GM20431 (cell line): Measurements from ENCODE around the gene PDE2A.

Experiments
- in situ Hi-C: fragments of 300-500 bp; cut with MseI, MboI; formaldehyde crosslinking; loops from one replicate; pipeline ENCODE4 v1.15.0; 2020; ENCODE audit warnings: low sequenced_read_pairs; ENCODE audit not compliant: unreplicated experiment

The PDE2A gene

DNA sequence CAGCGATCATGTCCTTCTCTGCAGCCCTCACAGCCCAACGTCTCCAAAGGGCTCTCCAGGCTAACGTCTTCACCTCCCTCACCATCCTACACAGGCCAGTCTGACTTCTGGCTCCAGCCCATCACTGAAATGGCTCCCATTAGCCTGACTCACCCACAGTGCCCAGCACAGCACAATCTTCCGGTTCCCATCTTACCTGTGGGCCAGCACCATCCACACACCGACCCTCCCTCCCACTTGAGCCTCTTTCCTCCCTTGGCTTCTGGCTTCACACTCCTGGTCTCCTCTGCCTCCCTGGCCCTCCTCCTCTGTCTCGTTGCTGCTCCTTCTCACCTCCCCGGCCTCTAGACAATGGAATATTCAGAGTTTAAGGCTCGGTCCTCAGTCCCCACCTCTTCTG is 51.2 kb downstream of the PDE2A start:
- in situ Hi-C loops = no loop called here

DNA sequence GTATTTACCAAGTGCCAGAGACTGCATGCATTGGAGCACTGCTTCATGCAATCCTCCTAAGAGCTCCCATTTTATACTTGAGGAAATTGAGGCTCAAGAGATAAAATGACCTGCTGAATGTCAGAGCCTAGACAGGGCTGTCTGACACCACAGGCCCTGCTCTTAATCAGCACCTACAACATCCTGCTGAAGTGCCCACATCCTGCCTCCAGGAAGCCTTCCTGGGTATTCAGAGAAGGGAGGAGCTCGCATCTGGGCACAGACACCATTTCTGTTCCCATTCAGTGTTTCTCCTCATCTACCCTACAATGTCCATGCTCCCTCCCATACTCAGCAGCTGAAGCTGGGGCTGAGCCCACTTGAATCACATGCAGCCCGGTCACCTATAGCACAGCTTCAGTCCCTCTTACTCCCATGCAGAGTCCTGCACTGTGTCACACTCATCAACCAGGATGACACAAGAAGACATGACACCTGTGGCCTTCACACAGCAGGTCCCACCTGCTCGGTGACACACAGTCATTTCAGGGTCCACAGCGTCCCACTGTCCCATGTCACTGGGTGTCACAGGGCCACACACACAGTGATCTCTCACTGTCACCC is 53.1 kb downstream of the PDE2A start:
- in situ Hi-C loops = no loop called here

DNA sequence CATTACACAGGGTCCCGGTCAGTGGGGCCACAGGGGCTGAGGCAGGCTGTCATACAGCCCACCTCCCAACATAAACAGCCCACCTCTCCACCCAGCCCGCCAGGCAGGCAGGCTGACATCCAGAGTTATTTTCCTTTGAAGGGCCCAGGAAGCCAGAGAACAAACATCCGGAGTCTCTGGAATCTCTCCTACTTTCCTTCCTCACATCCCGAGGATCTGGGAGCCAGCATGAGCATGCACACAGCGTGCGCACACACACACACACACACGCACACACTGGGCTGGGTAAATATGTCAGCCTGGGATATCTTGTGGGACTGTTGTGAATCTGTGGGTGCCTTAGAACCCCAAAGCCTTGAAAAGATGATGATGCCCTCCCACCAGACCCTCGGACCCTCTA is 55.4 kb downstream of the PDE2A start:
- in situ Hi-C loops = no loop called here

DNA sequence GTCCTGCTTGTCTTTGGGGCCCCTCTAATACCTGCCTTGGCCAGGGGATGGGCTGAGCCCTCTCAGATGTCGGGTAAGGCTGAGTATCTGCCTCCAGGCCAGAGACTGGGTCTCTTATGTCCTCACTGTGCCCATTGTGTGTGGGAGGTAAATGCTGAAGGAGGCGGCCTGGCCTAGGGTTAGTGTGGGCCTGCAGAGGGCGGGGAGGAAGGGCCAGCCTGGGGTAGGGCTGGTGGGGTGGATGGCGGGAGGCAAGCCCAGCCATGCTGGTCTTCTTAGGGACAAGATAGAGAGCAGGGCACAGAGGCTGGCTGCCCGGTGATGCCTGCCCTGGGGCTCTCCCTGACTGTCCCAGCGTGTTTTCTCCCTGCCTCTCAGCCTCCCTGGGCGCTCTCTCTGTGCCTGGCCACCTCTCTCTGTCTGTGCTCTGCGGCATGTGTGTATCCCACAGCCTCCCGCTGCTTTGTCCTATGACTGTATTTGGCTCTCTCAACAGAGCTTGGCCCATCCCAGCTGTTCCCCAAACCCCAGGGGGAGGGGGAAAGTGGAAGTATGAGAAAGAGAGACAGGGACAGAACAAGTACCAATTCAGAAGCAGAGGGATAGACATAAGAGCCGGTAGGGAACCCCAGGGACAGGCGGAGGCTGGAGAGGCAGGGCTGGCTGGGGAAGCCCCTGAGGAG is 57.0 kb downstream of the PDE2A start:
- in situ Hi-C loops = no loop called here

DNA sequence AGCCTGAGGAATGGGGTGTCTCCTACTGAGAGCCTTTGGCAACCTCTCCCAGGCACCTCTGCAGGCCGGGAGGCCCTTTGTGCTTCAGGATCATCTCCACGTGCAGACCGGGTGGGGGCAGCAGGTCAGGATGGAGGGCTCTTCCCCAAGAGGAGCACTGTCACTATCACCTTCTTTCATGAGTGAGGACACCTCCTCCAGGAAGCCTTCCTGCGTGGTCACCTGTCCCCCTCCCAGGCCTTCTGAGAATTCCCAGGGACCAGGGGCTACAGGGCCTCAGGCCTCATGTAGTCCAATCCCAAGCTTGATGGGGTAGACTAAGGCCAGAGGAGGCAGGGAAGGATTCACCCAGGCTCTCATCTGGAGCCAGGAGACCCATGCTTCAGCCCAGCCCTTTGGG is 57.6 kb downstream of the PDE2A start:
- in situ Hi-C loops = no loop called here

DNA sequence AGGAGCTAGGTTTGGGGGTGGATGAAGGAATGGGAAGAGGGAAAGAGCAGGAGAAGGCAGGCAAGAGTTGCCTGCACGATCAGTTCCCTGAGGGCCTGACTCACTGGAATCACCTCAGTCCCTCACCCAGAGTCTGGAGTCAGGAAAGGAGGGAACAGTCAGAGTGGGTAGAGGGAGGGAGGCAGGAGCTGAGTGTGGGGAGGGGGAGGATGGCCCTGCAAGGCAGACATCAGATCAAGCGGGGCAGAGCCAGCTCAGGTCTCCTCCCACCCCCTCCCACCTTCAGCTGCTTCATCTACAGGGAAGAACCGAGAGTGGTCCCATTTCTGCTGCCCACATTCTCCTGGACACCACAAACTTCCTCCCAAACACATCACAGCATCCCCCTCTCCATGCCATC is 58.9 kb downstream of the PDE2A start:
- in situ Hi-C loops = no loop called here

DNA sequence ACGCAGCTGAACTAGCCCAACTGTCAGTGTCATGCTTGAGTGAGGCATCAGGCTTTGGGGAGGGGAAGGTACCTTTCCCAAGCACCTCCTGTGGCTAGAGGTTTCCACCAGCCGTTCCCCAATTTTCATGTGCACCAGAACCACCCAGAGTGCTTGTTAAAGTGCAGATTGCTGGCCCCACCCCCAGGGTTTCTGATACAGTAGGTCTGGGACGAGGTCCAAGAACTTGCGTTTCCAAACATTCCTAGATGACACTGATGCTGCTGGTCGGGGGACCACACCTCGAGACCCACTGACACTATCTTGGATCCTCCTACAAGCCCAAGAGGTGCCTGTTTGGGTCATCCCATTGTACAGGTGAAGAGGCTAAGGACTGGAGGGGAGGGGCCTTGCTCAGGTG is 59.8 kb downstream of the PDE2A start:
- in situ Hi-C loops = no loop called here

DNA sequence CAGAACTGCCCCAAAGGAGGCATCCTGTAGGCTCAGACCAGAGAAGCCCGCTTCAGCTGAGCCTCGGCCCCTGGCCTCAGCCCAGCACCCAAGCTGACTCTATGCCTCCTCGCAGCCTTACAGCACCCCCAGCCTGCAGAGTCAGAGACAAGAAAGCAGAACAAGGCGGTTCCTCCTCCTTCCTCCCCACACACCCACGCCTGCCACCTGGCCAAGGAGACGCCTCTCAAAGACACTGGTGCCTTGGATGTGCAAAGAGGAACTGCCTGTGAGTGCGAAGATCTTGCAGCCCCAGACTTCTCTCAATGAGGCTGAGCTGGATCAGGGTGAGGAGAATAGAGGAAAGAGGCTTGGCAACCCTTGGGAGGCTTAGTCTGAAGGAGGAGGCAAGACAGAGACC is 60.2 kb downstream of the PDE2A start:
- in situ Hi-C loops = no loop called here

DNA sequence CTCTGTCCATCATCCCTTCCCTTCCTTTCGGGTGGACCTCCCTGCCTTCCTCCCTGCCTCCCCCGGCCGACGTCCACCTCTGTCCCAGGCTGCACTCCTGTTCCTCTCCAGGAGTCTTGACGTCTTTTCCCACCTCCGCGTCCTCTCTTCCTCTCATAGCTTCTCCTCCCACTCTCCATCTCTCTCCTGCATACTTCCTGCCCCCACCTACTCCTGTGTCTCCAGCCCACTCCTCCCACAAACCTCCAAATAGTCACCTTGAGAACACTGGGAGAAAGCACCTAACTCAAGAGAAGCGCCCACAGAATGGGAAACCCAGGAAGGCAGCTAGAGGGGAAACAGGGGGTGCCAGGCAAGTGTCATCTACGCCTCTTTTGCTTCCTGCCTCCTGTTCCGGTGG is 60.8 kb downstream of the PDE2A start:
- in situ Hi-C loops = no loop called here

DNA sequence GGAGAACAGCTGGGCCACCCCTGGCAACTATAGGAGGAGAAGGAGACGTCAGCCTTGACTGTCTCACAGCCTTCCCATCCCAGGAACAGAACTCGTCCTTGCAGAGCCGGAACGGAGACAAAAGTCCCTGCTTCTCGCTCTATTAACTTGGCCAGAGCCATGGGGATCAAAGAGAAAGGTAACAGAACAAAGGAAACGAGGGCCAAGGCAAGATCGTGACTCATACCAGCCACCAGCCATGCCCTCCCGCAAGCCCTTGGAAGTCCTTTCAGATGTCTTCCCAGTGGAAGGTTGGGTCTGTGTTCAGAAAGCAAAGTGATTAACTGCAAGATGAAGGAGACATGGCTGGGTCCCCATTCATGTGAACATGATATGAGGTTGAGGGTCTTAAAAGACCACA is 64.7 kb downstream of the PDE2A start:
- in situ Hi-C loops = no loop called here

DNA sequence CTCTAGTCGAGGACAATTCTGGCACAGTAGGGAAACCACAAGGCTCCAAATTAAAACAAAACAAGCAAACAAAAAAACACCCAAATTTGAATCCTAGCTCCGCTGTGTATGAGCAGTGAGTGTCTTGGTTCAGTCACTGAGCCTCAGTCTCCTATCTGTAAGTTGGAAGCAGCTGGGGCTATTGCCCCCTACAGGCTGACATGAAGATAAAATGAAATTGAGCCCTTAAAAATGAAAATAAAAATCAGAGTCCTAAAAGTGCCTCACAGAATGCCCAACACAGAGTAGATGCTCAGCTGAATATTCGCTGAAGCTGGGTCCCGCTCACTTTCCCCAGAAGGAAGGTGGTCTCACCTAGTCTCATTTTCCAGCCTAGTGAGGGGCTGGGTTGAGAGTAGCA is 65.2 kb downstream of the PDE2A start:
- in situ Hi-C loops = no loop called here

DNA sequence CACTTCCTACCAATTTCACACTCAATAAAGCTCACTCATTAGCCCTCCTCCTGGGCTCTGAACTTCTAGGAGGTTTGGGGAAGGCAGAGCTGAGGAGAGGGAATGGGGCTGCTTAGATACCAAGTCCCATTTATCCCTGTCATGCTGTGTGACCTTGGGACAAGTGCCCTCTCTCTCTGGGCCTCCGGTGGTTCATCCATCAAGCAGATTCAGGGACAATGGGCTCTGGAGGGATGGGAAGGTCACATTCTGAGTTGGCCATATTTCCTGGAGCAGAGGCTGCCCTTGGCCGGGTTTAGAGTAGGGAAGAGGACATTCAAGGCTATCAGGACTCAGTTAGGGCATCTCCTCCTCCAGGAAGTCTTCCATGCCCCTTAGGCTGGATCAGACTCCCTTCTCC is 66.7 kb downstream of the PDE2A start:
- in situ Hi-C loops = no loop called here

DNA sequence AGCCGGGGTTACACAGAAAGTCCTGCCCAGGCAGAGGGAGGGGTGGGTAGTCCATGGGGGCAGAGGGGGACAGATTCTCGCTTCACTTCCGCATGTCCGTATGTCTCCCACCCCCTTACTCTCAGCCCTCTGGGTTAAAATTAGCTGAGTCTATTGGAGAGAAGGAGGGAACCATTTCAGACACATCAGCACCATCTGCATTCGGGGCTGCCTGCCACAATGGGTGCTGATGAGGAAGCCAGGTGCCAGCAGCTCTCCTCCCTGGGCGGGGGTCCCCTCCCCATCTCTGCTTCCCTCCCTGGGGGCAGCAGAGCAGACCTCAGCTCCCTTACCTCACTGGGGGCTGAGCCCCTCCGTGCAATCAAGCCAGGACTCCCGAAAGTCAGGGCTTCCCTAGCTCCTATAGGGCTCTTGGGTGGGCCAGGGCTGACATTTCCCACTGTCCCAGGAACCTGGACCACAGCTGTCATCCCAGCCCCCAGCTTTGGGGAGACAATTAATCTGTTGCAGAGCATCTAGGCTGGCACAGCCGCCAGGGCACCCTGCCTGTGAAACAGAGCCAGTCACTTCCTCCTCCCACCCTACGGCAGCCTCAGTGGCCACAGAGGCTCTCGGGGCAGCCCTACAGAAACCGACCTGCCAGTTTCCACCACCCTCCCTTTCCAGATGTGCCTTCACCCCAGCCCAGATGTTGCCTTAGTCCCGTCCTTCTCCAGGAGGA is 67.3 kb downstream of the PDE2A start:
- in situ Hi-C loops = no loop called here

DNA sequence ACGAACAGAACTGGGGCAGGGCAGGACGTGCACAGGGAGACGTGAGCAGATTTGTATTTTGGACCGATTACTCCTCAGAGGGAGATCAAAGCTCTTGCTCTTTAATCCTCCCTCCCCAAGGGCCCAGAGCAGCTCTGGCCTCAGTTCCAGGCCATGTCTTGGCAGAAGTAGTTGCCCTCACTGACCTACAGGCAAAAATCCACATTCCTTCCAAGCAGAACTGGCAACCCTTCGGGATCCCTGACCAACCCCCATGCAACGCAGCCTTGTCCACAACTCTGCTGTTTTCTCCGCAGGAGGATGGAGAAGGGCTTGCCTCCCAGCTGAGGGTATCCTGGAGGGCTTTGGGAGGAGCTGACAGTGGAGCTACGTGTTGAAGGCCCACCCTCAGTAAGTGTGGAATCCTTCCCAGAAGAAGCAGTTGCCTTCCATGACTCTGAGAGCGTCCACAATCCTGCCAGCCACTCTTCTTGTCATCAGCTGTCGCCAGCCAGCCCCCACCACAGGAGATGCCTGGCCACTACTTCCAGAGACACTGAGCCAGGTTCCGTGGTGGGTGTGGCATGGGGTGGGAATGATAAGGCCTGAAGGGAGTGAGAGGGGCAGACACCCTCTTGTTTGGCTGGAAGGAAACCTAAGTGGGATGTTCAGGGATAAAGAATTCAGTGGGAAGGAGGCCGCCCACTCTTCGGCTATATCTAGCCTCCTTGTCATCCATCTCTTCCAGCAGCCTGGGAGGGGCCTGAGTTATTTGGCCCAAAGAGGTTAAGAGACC is 68.1 kb downstream of the PDE2A start:
- in situ Hi-C loops = no loop called here

DNA sequence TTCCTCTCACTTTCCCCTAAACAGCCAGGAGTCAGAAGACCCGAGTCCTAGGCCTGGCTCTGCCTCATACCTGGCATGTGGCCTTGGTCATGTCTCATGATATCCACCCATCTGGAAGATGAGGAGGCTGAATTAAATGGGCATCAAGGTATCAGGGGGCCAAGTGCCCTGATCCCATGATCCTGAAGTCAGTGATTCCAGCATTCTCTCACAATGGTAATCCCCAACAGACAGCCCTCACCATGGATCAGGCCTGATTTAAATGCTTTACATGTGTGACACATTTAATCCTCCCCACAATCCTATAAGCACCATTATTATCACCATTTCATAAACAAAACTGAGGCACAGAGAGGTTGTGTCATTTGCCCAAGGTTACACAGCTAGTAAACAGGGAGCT is 70.0 kb downstream of the PDE2A start:
- in situ Hi-C loops = no loop called here

DNA sequence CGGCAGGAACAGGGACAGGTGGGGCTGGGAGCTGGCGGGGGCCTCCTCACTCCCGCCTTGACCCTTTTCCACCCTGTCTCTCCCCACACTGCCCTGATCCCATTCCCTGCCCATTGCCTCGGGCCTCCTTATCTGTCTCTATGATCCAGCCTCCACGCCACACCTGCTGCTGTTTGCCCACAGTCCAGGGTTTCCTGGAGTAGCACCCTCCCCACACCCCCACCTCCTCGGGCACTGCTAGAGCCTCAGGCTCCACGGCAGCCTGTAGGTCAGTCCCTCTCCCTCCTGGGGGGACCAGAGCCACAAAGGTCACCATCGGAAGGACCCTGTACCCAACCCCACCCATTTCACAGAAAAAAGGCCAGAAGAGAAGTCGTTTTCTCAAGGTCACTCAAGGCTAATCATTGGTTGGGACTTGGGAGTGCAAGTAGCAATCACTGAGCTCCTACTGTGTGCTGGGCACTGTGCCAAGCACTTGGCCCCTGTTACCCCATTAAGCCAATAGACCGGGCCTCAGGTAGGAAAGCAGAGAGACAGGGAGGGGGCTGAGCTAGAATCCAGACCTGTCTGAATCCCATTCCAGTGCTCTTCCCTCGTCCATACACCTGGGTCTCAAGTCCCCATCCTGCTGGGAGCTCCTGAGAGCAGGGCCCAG is 71.8 kb downstream of the PDE2A start:
- in situ Hi-C loops = no loop called here

DNA sequence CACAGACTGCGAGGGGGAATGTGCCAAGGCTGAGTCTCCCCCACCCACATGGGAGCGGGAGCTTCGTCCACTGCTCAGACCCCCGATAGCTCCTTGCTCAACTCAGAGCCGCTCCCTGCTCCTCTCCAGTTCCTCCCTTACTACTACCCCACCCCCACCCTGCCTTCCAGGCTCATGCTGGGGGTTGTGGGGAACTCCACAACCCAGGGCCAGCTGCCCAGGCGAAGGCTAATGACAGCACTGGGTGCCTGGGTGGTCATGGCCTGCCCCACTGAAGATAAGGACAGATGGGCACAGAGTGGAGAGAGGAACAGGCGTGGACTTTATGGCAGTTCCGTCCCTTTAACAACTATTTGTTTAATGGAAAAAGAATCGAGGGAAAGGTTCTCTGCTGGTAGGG is 73.7 kb downstream of the PDE2A start:
- in situ Hi-C loops = no loop called here

DNA sequence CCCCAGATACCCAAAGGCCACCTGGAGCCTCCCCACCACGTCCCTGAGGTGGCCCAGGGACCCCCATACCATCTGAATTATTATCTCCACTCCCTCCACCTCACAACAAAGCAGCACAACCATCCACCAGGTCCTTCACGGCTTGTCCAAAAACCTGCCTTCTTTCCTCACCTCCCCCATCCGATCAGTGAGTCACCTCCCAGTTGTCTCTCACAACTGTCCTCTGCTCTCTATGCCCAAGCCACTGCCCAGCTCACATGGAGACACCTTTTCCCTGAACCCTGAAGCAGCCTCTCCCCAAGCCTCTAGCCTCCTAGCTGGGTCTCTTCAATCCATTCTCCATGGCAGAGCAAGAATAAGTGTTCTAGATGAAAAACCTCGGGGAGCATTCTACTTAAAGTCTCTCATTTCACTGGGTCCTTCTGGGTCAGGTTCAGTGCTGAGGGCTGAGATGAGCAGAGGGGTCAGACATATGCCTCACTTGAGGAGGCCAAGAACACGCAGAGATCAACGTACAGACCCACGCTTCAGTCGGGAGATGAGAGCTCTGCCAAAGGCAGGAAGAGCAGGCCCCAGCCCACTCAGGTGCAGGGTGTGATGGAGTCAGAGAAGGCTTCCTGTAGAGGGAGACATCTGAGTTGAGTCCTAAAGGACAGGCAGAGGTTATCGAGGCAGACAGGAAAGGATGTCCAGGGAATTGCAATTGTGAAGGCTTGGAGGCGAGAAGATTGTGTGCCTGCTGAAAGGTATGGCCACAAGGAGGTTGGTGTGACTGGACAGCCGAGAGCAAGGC is 74.7 kb downstream of the PDE2A start:
- in situ Hi-C loops = no loop called here

DNA sequence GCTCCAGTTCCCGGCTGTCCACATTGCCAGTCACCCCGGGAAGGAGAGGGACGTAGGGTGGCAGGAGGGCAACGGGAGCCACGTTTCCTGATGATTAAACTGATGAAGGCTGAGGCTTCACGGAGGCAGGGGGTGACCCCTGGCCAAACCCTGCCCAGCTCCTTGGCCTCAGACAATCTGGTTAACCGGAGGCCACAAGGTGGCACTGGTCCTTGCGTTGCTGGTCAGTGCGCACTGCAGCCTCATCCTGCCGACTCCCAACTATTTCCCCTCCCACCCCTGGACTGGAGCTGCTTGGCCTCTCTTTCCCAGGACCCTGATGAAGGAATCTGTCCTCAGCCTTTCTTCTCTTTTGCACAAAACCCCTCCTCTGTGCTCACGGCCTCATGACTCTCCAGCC is 75.3 kb downstream of the PDE2A start:
- in situ Hi-C loops = no loop called here

DNA sequence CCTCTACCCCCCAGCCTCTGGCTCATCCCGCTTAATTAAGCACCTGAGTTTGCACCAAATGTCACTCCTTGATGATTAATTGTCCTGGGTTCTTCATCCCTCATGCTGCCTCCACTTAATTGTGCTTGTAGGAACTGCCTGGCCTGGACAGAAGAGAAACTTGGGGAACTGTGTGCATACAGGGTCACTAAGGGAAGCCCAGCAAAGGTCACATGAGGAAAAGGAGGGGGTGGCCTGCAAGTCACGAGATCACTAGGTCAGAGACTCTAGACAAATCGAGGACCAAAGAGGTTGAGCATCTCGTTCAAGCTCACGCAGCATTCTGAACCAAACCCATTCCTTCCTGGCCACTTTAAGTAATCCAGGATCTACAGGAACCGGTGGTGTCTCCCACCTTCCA is 75.8 kb downstream of the PDE2A start:
- in situ Hi-C loops = no loop called here
